ENCODE data around the gene POC1A.

DNA sequence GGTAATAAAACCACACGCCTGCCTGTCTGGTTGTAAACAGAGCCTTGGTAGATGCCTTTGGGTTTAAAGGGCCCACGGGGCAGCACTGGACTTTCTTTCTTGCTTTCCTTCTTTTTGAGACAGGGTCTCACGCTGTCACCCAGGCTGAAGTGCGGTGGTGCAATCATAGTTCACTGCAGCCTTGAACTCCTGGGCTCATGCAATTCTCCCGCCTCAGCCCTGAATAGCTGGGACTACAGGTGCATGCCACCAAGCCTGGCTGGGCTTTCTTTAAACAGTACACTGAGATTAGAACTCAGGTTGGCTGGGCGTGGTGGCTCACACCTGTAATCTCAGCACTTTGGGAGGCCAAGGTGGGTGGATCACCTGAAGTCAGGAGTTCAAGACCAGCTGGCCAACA lies 42.2 kb downstream of the POC1A start:
- TF ChIP-seq CTCF (conservative IDR thresholded peaks at IDR 0.05) = no peak
- TF ChIP-seq ZFX (IDR thresholded peaks at IDR 0.05) = no peak

Measured in C4-2B (cell line).